Mammary epithelial cell (primary cell): ENCODE measurements around the gene DAGLA.

Experiments
- CTCF ChIP-seq, 2 donors: IDR thresholded peaks in 1 of 2; conservative IDR thresholded peaks in 1 of 2; 2 replicates each; pipeline ENCODE4 v1.5.1; 2011 to 2012; ENCODE audit warnings: inconsistent platforms in 2 of 2, low read length in 2 of 2, mild to moderate bottlenecking in 2 of 2, control low read depth in 1 of 2, low read depth in 1 of 2; ENCODE audit not compliant: insufficient read depth in 1 of 2; ENCODE audit errors: extremely low read depth in 1 of 2
- EZH2 ChIP-seq: IDR thresholded peaks from 2 replicates; pipeline ENCODE4 v1.6.1; 2012; ENCODE audit warnings: low read length, inconsistent platforms, borderline replicate concordance

GRCh38 chr11:61713464-61713863 lies 33.3 kb downstream of the DAGLA start:
- TF ChIP-seq CTCF (conservative IDR thresholded peaks at IDR 0.05 in 1 of 2, IDR thresholded peaks at IDR 0.05 in 1 of 2; ENCODE audit: extremely low read depth in 1 of 2, insufficient read depth in 1 of 2, low read depth in 1 of 2, low read length in 2 of 2) (no peak), EZH2 (no peak)
